NCI-H526 treated with DMSO at 0.1 percent for 48 hours (cell line): Measurements from ENCODE around the gene KLRC3.
"Not testable (repeated sequence)": the region's sequence is repeated elsewhere in the genome, so short reads cannot be mapped to it uniquely, and the experiment has no call there.

Source experiments
- DNase-seq: peaks from one replicate; lab custom pipeline; 2025; lab: John Stamatoyannopoulos, UW

Gene KLRC3

GRCh38 chr12:10369557-10370415 lies 50.6 kb downstream of the KLRC3 start:
- DNase-seq, result no peak

DNA sequence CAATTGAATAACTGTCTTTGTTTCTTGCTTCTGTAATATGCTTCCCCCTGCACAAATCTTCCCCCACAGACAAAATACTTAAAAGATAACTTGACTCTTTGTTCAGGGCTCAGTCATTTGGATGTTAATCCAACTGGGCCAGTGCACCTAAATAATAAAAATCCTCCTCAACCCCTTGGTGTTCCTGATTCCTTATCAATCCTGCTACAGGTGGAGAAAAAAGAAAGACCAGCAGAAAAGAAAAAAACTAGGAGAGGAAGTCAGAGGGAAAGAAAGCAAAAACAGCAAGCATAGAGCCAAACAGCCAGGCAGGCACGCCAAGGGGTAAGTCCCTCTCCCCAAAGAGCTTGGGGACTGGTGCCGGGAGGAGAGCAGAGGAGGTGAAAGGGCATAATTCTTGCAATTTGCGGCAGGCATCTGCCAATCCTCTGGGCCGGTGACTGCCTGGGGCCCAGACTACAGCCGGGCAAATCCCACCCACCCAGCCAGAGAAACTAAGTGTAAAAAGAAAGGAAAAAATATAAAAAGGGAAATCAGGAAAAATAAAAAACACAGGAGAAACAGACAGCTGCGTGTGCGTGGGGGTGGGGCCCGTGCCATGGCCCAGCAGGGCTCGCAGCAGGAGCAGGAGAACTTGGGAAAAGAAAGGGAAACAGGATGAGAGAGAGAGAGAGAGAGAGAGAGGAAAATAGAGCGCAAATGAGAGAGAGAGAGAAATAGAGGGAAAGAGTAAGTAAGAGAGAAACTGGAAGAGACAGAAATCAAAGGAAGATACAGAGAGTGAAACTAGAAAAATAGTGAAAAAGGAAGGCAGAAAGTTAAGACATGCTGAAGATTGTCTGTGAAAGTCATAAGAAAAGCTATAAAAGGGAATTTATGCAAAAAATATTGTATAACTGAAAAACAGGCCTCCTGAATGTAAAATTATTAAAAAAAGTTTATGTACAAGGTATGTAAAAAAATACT lies 51.9 kb downstream of the KLRC3 start:
- DNase-seq, result no peak

- not testable (repeated sequence) for DNase-seq
These were observed 52.7 kb downstream of the KLRC3 start for GRCh38 chr12:10367714-10368113.

DNA sequence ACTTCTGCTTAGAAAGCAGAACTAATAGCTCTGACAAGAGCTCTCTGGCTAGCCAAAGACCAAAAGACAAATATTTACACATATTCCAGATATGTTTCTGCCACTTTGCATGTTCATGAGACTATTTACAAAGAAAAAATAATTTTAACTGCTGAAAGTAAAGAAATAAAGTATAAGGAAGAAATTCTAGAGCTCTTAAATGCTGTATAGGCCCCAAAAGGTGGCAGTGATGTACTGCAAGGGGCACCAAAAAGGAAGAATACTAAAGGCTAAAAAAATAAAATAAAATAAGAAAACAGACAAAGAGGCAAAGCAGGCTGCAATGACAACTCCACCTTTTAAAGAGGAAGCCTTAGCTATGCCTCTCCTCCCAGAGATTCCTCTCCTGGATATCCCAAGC lies 53.5 kb downstream of the KLRC3 start:
- peak; percentile 60 for DNase-seq

- DNase-seq, result no peak
These were observed 54.5 kb downstream of the KLRC3 start for GRCh38 chr12:10365696-10366405.

DNA sequence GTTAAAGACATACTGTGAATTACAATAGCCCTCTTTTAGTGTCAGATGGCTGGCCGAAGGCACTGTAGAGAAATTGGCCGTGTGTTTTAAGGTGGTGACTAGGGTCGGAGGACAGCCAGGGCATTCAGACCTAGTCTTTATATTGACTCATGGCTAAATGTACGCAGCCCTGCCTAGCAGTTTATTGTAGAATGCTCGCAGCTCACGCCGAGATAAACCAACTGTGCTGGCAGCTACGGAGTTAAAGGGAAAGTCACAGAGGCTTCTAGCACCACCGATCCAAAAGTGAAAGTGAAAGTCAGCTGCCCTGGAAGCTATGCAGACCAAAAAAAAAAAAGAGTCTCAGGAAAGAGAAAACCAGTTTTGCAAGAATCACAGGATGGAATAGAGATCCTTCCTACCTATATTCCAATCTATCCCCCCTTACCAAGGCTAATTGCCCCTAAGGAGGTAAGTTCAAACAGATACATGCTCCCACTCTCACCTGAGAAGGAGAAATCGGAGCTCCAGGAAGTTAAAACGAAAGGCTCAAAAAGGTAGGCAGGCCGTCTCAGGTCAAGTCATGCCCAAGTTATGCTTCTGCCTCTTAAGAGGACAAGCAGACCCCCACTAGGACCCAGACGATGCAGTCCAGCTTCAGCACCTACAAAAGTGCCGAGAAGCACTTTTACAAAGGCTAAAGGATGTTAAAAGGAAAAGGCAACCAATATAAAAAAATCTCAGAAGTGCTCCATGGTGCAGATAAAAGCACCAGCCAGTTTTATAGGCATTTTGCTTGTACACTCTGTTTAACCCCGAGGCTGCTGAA lies 55.4 kb downstream of the KLRC3 start:
- peak; percentile 87 for DNase-seq

DNA sequence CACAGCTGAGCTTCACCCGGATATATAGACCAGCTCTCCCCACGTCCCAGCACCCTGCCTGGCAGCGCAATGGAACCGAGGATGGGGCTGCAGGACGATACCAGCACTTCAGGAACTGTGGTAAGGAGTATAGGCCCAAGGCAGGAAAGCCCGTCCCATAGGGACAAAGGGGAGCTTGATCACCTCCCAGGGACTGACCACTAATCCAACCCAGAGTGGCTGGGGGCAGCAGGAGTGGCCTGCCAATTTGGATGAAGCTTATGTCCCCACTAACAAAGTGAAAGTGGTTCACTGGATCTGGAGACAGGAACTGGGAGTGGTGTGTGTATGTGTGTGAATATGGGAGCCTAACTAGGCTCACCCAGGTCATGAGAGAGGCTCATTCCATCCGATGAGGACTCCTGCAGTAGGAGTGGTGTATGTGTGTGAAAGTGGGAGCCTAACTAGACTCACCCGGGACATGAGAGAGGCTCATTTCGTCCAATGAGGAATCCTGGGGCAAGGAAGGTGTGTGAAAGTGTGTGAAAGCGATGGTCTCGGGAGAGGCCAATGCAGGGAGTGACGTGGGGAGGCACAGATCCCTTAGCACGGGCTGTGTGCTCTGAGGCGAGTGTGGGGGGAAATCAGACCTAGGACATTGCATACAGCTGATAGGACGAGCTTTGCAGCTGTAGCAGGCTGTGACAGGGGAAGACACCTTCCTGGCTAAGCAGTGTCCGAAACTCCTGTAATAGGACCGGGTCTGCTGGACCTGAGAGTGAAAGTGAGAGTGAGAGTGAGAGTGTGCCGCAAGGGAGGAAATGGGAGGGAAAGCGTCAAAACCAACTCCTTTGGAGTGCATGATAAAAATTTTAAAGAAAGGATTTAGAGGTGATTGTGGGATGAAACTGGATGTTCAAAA lies 56.2 kb downstream of the KLRC3 start:
- peak; percentile 59 for DNase-seq

- no peak for DNase-seq
These were observed 56.8 kb downstream of the KLRC3 start for GRCh38 chr12:10363658-10363913.

GRCh38 chr12:10362828-10363657 lies 57.4 kb downstream of the KLRC3 start:
- DNase-seq, result no peak

- no peak for DNase-seq
These were observed 58.1 kb downstream of the KLRC3 start for GRCh38 chr12:10362325-10362724.
